GM11168 (cell line): ENCODE measurements around the gene IPCEF1.
"Not testable (repeated sequence)": the region's sequence is repeated elsewhere in the genome, so short reads cannot be mapped to it uniquely, and the experiment has no call there.

Source experiments
- in situ Hi-C: fragments of 300-500 bp; cut with MboI; formaldehyde crosslinking; loops from one replicate; pipeline ENCODE4 v1.12.0; 2022; ENCODE audit warnings: low sequenced_read_pairs; ENCODE audit not compliant: unreplicated experiment

The IPCEF1 gene

DNA sequence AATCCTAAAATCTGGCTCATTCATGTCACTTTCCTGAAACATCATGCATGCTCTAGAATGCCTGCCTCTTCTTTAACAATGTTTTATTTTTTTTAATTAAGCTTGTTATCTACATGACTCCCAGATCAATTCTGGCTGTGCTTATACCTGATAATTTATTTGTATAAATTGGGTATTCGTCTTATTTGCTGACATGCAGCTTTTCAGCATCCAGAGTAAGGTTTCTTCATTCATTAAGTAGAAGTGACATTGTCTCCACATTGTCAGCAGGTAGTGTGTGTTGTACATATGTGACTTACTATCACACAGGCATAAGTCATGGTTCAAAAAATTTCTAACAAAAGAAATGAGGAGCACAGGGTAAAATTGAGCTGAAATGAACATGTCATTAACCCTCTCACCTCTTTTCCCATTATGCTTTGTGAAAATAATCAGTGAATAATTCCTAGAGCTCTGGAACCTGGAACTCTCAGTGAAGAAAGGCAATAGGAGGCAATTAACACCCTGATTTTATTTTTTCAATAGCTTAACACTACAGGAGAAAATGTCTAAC, 160.2 kb downstream of the IPCEF1 start:
- in situ Hi-C loops: no loop called here

DNA sequence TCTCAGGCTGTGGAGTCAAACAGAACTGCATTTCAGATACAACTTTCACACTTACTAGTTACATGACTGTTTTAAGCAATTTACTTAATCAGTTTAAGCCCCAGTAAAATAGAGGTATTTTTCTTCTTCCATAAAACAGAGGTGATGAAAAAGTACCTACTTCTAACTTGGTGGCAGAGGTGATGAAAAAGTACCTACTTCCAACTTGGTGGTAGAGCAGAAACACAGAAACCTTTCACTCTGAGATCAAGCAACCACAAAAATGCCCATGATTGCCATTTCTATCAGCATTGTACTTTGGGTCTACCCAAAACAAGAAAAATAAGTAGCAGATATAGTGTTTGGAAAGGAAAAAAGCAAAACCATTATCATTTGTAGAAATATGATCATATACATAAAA, 168.9 kb downstream of the IPCEF1 start:
- in situ Hi-C loops: no loop called here

DNA sequence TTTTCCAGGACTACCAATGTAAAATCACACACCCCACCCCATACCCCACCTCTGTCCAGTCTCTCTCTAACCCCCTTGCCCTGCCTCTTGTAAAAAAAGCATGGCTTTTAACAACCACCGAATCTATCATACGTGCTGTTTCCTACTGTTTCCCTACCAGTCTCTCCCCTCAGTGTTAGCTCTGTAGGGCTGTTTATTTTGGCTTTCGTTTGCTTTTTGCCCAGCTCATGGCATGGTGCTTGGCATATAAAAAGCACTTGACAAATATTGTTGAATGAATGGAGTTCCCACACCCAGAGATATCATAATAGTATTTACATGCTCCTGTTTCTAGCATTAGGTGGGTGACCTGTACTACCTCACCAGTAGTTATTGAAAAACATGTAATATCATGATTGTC, 169.4 kb downstream of the IPCEF1 start:
- in situ Hi-C loops: no loop called here

DNA sequence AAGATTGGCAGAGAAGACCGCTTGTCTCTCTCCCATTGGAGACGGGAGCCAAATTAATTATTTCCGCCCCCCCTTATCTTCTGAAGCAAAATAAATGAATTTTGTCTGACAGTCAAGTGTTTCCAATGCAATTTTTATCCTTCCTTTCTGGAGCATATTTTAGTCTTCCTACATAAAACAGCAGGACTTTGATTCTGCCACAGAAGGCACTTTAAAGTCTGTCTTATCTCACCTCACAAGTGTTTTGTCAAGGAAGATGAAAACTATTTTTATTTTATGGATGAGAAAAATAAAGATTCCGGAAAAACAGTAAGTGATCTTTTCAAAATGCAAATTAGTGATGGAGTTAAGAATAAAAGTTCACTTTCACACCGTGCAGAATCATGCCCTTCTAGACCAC, 177.2 kb downstream of the IPCEF1 start:
- in situ Hi-C loops: no loop called here

DNA sequence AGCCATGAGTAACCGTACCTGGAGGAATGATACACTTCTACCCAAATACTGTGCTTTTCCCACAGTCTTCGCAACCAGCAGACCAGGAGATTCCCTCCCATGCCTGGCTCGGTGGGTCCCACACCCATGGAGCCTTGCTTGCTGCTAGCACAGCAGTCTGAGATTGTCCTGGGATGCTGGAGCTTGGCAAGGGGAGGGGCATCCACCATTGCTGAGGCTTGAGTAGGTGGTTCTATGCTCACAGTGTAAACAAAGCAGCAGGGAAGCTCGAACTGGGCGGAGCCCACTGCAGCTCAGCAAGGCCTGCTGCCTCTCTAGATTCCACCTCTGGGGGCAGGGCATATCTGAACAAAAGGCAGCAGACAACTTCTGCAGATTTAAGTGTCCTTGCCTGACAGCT, 184.2 kb downstream of the IPCEF1 start:
- in situ Hi-C loops: not testable (repeated sequence)

DNA sequence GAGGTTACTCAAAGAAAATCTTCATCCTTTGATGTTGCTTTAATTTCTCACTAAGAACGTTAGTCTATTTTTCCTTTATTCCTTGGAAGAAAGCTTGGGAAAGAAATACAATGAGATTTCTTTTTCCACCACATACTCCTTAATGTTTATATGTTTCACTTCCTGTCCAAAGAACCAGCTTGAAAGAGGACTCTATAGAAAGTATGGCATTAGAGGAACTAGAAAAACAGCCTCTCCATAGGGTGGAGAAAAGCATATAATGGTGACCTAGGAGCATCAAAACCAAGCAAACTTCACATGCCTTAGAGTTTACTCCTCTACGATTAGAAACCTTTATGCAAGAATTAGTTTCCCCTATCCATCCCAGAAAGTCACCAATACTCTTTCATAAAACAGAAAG, 186.5 kb downstream of the IPCEF1 start:
- in situ Hi-C loops: no loop called here

DNA sequence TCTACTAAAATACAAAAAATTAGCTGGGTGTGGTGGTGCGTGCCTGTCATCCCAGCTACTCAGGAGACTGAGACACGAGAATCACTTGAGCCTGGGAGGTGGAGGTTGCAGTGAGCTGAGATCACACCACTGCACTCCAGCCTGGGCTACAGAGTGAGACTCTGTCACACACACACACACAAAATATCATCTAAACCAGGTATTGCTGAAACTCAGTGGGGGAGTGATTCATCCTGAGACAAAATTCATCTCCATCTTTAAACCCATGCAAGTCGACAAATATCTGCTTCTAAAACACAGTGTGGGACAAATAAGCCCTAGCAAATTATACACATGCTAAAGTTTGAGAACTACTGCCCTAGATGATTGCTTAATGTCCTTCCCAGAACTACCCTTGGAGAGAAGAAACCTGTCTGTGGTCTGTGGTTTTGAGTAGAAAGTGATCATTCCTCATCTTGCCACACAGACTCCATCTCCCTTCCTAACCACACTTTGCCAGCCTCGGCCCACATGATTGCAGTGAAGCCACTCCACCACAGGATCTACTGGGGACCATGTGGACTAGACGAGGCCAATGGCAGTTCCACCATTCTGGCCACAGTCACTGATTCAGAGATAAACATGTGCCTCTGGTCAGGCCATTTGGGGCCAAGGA, 187.3 kb downstream of the IPCEF1 start:
- in situ Hi-C loops: no loop called here

DNA sequence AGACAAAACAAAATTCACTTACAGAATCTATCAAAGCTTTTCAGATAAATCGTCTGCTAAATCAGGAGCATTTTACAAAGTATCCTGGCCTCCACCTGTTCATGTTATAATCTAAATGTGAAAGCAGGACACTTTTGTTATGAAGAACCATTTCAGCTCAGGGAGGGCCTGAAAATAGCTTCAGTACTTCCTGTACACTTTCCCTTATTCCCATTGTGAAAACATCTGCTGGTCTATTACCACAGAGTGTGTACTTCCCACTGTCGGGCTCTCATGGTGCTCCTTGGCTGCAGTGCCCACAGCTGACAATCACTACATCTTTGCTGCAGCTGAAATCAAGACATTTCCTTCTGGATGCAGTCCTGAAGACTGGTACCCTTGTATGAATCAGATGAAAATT, 189.5 kb downstream of the IPCEF1 start:
- in situ Hi-C loops: no loop called here

DNA sequence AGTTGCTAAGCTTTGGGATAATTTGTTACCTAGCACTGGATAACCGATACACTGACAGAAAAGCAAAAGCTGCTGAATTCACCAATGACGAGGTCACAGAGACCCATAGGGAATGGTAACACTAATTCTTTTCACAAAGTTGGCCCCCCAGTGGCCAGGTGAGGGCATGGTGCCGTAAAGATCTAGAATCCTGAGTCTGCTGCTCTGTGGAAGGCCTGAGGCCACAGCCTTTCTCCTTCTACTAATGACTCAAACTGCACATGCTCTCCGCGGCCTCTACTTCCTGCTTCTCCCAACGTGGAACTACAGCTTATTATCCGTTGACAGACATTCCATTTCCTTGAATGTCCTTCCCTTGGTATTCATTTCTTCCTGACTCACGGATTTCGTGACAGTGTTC, 190.5 kb downstream of the IPCEF1 start:
- in situ Hi-C loops: no loop called here

DNA sequence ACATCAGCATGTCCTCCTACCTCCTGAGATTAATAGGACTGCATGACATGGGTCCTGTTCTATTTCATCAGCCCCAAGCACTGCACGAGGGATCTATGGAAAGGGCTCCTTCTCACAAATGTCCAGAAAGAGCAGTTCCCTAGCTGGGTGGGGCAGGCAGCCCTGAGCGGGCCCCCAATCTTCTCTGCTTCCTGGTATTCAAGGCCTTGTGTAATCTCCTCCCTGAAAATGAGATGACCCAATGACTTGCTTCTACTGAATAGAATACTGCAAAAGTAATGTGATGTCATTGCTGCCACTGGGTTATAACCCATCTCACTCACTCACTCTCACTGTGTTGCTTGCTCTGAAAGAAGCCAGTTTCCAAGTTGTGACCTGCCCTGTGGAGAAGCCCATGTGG, 191.1 kb downstream of the IPCEF1 start:
- in situ Hi-C loops: no loop called here

DNA sequence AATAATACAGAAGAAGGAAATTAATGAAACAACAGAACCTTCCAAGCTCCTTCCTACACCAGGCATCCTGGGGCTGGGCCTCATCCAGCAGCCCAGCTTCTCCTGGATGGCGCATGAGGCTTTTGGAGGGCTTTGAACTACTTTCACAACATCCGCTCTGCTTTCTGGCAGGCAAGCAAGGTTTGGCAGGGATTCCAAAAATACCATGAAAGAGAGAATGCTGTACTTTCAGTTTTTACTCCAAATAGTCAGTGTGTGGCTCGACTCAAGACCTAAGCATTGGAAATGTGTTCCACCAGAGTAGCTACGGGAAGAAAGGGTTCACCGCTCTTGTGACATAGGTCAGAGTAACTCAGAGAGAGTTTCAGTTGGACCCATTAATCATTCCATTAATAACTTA, 192.2 kb downstream of the IPCEF1 start:
- in situ Hi-C loops: no loop called here

DNA sequence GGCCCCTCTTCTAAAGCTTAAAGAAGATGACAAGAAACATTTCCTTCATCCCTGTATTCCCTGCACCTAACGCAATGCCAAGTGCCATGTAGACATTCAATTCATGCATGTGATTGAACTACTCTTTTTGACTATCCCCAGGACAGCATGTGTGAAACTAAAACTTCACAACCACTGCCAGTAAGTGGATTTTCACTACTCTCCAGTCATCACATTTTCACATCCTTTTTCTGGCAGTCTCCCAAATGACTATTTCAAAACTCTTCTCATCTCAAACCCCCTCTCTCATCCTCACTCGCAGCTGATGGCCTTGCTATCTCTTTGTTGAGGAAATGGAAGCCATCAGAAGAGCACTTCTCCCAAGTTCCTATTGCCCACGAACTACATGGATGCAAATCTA, 194.9 kb downstream of the IPCEF1 start:
- in situ Hi-C loops: no loop called here

DNA sequence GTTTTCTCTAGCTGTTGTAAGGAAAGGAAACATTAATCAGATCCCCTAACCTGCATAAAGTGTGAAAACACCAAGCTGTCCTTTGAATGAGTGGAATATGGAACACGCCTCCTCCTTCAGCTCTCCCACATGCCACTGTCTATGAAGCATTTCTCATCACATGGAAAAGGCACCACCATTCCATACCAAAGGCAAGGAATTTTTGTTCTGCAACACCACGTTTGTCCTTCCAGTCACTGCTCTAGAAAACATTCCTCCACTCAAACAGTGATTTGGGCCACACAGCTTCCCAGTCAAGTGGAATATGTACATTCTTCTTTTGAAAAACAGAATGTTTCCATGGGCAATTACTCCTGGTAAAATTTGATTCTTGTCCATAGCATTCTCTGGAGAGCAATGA, 197.5 kb downstream of the IPCEF1 start:
- in situ Hi-C loops: loop anchor here (10.0 kb wide), 1 partner anchor 206 kb away; no protein-coding TSS in a partner anchor

DNA sequence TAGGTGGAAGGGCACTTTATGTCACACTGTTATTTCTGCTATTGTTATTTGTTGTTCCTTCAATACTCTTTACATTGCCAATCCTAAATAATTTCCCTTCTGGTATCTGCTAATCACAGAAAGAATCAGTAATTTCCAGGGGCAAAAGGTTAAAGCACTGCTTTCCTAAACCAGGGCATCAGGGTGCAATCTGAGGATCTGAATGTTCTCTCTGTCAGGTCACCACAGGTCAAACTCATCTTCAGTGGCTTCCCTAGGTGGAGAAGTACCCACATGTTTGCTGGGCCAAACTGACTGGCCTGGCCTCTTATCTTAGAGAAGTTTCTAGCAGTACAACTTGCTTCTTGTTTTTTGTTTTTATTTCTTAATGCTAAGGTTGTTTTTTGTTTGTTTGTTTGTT, 198.9 kb downstream of the IPCEF1 start:
- in situ Hi-C loops: loop anchor here (10.0 kb wide), 1 partner anchor 207 kb away; no protein-coding TSS in a partner anchor

DNA sequence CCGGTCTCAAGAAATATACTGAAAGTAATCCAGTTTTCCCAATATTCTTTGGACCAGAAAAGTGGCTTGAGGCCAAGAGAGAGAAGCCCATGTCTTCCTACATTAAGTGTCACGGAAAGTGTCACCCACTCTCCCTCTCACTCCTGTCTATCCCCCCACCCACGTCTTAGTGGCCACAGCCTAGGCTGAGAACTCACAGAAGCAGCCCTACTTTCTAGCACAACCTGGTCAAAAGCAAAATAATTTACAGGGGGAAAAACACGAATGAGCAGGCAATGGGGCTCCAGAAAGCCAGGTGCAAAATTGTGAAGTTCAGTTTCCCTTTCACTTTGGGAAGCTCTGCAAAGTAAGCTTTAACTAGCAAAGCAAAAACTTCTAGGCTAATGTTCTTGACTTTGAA, 199.5 kb downstream of the IPCEF1 start:
- in situ Hi-C loops: loop anchor here (10.0 kb wide), 1 partner anchor 208 kb away; no protein-coding TSS in a partner anchor

DNA sequence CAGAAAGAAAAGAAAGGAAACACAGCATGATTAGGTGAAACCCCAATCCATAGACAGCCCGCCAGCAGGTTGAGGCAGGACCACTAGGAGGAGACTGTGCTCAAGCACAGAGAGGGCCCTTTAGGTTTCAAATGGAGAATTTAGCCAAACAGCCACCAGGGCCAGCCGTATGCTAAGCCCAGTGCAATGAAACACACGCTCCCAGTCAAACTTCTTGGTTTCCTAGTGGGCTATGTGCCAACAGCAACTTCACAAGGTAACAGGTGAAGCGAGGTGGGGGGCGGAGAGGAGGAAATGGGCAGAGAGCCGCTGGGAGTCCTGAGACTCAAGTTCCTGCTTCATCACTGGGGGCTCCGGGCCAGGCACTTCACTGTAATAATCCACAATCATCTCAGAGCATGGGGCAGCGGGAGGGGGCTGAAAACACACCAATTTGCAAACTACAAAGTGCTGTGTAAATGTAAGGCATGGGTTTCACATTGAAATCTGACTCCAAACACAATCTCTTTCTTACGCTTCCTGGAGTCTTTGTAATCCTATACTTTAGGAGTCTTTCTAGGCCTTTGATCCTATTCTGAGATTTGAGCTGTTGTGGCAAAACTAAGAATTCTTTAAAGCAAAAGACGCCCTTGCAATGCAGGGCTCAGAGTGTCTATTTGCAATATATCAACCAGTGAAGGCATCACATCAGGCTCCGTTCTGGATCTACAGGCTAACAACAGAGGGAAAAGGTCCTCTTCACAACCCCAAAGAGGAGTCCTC, 200.3 kb downstream of the IPCEF1 start:
- in situ Hi-C loops: loop anchor here (10.0 kb wide), 1 partner anchor 208 kb away; no protein-coding TSS in a partner anchor

DNA sequence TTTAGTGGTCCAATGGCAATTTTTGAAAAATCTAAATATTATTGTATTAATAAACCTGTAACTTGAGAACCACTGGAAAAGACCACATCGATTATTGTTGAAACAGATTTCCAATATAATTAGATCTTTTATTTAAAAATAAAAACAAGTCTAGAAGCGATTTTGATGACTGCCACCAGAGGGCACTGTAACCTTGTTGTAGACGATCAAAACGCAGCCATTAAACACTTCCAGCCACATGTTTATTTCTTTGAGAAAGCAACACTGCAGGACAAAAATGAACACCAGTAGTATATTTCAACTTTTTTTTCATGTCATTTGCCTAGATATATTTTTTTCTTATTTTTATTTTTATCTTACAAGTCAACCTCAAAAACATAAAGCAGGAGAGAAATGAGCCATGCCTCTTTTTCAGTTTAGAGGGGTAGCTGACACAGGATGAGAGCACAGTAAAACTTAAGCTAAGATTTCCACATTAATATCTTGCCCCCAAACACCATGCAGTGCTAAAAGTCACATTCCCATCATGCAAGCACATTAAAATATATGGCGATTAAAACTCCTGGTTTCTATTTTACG, 202.1 kb downstream of the IPCEF1 start:
- in situ Hi-C loops: loop anchor here (5.0 to 10.0 kb wide), 2 partner anchors 128 to 210 kb away; no protein-coding TSS in a partner anchor

DNA sequence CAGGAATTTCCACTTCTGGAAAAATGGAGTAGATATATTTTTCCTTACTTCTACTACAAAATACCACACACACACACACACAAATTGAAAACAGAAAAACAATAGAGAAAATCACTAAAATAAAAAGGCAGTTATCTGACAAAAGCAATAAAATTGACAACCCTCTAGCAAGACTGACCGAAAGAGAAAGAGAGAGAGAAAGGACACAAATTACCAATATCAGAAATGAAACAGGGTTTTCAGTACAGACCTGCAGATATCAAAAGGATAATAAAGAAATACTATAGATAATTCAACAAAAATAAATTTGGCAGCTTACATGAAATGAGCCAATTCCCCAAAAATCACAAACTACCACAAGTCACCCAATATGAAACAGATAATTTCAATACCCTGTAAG, 212.8 kb downstream of the IPCEF1 start:
- in situ Hi-C loops: no loop called here

DNA sequence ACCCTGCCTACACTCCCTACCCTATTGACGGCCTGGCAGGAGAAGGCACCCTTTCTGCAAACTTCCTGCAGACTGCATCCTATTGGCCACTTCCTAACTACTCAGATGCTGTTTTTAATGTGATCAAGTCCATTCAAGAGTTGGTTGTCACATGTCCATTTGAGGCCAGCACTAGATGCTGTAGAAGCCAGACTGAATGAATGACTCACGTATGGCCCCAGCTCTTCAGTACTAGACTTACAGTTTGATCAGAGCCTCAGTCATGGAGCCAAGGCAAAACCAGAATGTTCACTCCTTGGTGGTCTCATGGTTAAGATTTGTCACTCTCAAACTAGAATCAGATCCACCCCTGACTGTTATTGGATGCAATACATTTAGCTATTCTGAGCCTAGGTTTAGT, 215.9 kb downstream of the IPCEF1 start:
- in situ Hi-C loops: no loop called here

DNA sequence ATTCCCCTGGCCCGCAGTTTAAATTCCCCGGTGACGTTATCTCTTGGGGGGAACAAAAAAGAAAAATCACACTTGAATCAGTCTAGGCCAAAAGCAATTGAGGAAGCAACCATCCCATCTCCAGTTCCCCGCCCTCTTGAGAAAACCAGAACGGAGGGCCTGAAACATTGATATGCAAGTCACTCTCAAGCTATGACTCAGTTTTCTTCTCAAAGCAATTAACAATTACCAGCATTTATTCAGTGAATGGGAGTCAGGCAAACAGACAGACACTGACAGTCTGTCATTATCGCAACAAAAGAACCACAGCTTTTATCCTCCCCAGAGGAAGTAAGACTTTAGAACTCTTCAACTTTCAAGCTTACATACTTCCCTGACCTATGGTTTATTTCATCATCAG, 216.7 kb downstream of the IPCEF1 start:
- in situ Hi-C loops: no loop called here

DNA sequence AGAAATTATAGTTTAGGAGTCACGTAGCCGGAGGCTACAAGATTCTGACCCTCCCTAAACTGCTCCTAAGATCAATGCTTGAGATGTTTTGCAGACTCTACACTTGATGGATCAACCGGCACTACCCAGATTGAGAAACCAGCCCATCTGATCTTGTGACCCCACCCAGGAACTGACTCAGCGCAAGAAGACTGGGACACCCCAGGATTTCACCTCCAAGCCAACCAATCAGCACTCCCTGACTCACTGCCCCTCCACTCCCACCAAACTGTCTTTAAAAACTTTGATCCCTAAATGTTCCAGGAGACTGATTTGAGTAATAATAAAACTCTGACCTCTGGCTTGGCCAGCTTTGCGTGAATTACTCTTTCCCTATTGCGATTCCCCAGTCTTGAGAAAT, 217.8 kb downstream of the IPCEF1 start:
- in situ Hi-C loops: no loop called here
